ENCODE results near the gene ME1.

DNA sequence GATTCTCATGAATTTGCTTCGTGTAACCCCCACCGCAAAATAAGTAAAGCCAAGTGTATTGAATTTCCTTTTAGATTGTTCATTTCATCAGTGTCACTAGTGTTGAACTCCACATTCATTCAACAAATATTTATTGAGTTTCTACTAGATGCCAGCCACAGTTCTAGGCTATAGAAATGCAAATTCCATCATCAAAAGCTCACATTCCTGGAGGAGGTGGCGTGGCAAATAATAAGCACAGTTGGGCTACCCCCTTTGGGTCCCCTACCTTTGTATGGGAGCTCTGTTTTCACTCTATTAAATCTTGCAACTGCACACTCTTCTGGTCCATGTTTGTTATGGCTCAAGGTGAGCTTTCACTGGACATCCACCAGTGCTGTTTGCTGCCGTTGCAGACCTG is 12.7 kb upstream of the ME1 start:
- no peak for TF ChIP-seq TAF1 (IDR thresholded peaks at IDR 0.05; ENCODE audit: borderline replicate concordance, insufficient read depth, low read length)
- no peak for TF ChIP-seq POLR2AphosphoS5 (IDR thresholded peaks at IDR 0.05; ENCODE audit: low read depth, low read length)
- TF ChIP-seq, protein P1, sequence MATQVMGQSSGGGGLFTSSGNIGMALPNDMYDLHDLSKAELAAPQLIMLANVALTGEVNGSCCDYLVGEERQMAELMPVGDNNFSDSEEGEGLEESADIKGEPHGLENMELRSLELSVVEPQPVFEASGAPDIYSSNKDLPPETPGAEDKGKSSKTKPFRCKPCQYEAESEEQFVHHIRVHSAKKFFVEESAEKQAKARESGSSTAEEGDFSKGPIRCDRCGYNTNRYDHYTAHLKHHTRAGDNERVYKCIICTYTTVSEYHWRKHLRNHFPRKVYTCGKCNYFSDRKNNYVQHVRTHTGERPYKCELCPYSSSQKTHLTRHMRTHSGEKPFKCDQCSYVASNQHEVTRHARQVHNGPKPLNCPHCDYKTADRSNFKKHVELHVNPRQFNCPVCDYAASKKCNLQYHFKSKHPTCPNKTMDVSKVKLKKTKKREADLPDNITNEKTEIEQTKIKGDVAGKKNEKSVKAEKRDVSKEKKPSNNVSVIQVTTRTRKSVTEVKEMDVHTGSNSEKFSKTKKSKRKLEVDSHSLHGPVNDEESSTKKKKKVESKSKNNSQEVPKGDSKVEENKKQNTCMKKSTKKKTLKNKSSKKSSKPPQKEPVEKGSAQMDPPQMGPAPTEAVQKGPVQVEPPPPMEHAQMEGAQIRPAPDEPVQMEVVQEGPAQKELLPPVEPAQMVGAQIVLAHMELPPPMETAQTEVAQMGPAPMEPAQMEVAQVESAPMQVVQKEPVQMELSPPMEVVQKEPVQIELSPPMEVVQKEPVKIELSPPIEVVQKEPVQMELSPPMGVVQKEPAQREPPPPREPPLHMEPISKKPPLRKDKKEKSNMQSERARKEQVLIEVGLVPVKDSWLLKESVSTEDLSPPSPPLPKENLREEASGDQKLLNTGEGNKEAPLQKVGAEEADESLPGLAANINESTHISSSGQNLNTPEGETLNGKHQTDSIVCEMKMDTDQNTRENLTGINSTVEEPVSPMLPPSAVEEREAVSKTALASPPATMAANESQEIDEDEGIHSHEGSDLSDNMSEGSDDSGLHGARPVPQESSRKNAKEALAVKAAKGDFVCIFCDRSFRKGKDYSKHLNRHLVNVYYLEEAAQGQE (IDR thresholded peaks at IDR 0.05; ENCODE audit: insufficient read depth in 1 of 2, low read depth in 2 of 2, low read length in 2 of 2) = no peak
- TF ChIP-seq SIN3A (IDR thresholded peaks at IDR 0.05; ENCODE audit: borderline replicate concordance, insufficient read depth, low read length) = no peak
- no peak for TF ChIP-seq FOXP2 (optimal IDR thresholded peaks at IDR 0.05; ENCODE audit: borderline replicate concordance, extremely low read depth, extremely low read length, insufficient read depth)
